Measurements from ENCODE around the gene SUGP1. TPM values are rescaled to one million over a fixed set of nuclear protein-coding genes. Genes with fewer than 3 reads are reported as not detected.
"Not testable (repeated sequence)": the region's sequence is repeated elsewhere in the genome, so short reads cannot be mapped to it uniquely, and the experiment has no call there.

Gene SUGP1
- total RNA-seq, 2 experiments from 2014 or later, result 42.8 to 51.3 TPM

DNA sequence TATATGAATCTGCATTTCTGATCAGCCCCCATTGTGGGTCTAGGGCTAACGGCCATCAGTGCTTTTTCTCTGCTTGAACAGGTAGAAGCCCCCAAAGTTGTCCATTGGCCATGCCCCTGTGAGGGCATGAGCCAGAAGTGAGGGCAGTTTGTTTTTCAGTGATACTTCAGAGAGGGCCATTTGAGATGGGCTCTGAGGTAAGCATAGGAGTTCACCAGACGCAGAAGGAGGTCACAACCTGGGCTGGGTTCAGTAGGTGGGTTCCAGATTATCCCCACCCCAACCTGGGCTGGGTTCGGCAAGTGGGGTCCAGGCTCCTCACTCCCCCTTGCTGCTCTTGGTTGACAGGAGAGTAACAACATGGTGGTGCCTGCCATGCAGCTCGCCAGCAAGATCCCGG is 33.7 kb upstream of the SUGP1 start:
- ChIA-PET POLR2A (interaction anchor here (0.7 kb wide), 1 partner anchor 33 kb away, joined by 3 read pairs; no protein-coding TSS in a partner anchor), CTCF (no interaction called here)
- no peak overlapping the region for H3K4me3 Mint-ChIP-seq
- H3K4me1 Mint-ChIP-seq (ENCODE audit: low read depth), result peaks cover 11% of the 10 kb centered on the region
- no peaks in the 10 kb centered on the region for H3K27me3 Mint-ChIP-seq
- H3K36me3 Mint-ChIP-seq (ENCODE audit: low read depth), result peaks cover 18% of the 10 kb centered on the region
- DNase-seq (no peak), ATAC-seq (no peak)
- intact Hi-C loops (cut with micrococcal nuclease), result no loop called here
- H3K9me3 Mint-ChIP-seq, result no peaks in the 10 kb centered on the region
- TF ChIP-seq, protein P1, sequence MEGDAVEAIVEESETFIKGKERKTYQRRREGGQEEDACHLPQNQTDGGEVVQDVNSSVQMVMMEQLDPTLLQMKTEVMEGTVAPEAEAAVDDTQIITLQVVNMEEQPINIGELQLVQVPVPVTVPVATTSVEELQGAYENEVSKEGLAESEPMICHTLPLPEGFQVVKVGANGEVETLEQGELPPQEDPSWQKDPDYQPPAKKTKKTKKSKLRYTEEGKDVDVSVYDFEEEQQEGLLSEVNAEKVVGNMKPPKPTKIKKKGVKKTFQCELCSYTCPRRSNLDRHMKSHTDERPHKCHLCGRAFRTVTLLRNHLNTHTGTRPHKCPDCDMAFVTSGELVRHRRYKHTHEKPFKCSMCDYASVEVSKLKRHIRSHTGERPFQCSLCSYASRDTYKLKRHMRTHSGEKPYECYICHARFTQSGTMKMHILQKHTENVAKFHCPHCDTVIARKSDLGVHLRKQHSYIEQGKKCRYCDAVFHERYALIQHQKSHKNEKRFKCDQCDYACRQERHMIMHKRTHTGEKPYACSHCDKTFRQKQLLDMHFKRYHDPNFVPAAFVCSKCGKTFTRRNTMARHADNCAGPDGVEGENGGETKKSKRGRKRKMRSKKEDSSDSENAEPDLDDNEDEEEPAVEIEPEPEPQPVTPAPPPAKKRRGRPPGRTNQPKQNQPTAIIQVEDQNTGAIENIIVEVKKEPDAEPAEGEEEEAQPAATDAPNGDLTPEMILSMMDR (IDR thresholded peaks at IDR 0.05), result no peak
- H3K27ac Mint-ChIP-seq, result no peak overlapping the region

DNA sequence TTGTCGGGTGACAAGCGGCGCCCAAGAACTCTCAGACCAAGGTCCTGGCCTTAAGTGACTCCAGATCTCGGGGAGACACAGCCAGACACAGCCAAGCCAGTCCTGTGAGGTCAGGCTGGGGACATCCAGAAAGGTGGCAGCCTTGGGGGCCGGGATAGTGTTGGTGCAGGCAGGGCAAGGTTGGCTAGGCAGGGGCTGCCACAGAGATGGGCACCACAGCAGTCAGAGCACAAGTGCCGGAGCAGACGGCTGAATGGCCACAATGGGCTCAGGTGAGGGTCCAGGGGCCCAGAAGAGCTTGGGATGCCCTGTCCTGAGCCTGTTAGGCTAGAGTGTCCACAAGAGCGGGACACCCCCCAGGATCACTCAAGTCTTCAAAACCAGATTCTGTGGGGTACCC is 32.5 kb upstream of the SUGP1 start:
- Mint-ChIP-seq H3K36me3 (ENCODE audit: low read depth) (peaks cover 19% of the 10 kb centered on the region), H3K4me1 (ENCODE audit: low read depth) (peaks cover under 1% of the 10 kb centered on the region), H3K4me3 (no peak overlapping the region), H3K27ac (no peak overlapping the region), H3K9me3 (no peaks in the 10 kb centered on the region), H3K27me3 (no peaks in the 10 kb centered on the region)
- DNase-seq, result no peak
- ChIA-PET POLR2A (interaction anchor here (1.0 kb wide), 1 partner anchor 8 kb away, joined by 3 read pairs; no protein-coding TSS in a partner anchor), CTCF (interaction anchor here (0.8 to 1.7 kb wide), 2 partner anchors 12 to 138 kb away, joined by 3 to 5 read pairs; no protein-coding TSS in a partner anchor)
- TF ChIP-seq, protein P1 (IDR thresholded peaks at IDR 0.05), result no peak
- intact Hi-C loops (cut with micrococcal nuclease), result no loop called here
- ATAC-seq, result no peak

GRCh38 chr19:19350756-19351155 is 30.4 kb upstream of the SUGP1 start:
- H3K36me3 Mint-ChIP-seq (ENCODE audit: low read depth), result peaks cover 28% of the 10 kb centered on the region
- H3K27ac Mint-ChIP-seq; H3K9me3 Mint-ChIP-seq; ATAC-seq; H3K27me3 Mint-ChIP-seq; CTCF ChIA-PET; intact Hi-C loops (cut with micrococcal nuclease); H3K4me1 Mint-ChIP-seq (ENCODE audit: low read depth); DNase-seq; H3K4me3 Mint-ChIP-seq; POLR2A ChIA-PET: not testable (repeated sequence)

DNA sequence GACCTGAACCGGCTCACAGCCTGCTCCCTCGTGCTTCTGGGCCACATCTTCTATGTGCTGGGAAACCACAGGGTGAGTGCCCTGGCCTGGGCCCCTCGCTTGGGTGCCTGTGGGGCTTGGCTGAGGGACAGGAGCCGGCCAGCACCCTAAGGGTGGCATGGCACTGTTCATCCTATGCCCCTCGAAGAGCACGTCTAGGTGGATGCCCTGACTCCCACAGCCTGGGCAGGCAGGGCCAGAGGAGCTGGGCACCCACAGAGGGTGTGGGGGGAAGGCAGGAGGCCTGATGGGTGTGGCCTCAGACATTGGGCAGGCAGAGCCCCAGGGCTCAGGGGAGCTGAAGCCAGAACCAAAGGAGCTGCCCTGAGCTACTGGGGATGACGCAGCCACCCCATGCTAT is 29.1 kb upstream of the SUGP1 start:
- Mint-ChIP-seq H3K27me3 (no peaks in the 10 kb centered on the region), H3K9me3 (no peaks in the 10 kb centered on the region), H3K4me3 (no peak overlapping the region), H3K36me3 (ENCODE audit: low read depth) (peaks cover 35% of the 10 kb centered on the region), H3K4me1 (ENCODE audit: low read depth) (no peaks in the 10 kb centered on the region), H3K27ac (no peak overlapping the region)
- DNase-seq (no peak), ATAC-seq (no peak)
- TF ChIP-seq, protein P1 (IDR thresholded peaks at IDR 0.05), result no peak
- POLR2A ChIA-PET, result no interaction called here
- intact Hi-C loops (cut with micrococcal nuclease), result no loop called here
- CTCF ChIA-PET, result no interaction called here

GRCh38 chr19:19348266-19348665 is 28.0 kb upstream of the SUGP1 start:
- ChIA-PET POLR2A (interaction anchor here (1.3 kb wide), 1 partner anchor 137 kb away, joined by 4 read pairs; no protein-coding TSS in a partner anchor), CTCF (no interaction called here)
- H3K4me1 Mint-ChIP-seq (ENCODE audit: low read depth), result no peaks in the 10 kb centered on the region
- H3K36me3 Mint-ChIP-seq (ENCODE audit: low read depth), result peaks cover 34% of the 10 kb centered on the region
- ATAC-seq (no peak), DNase-seq (no peak)
- TF ChIP-seq, protein P1 (IDR thresholded peaks at IDR 0.05), result no peak
- H3K27me3 Mint-ChIP-seq, result no peaks in the 10 kb centered on the region
- H3K4me3 Mint-ChIP-seq, result no peak overlapping the region
- no peak overlapping the region for H3K27ac Mint-ChIP-seq
- no peaks in the 10 kb centered on the region for H3K9me3 Mint-ChIP-seq
- intact Hi-C loops (cut with micrococcal nuclease), result no loop called here

Data from activated CD8-positive, alpha-beta T cell treated with anti-CD3 and anti-CD28 coated beads for 36 hours (primary cell).